CD4-positive, alpha-beta T cell treated with Interleukin-17A for 1 hour (primary cell): ENCODE measurements around the gene LBHD2.

Experiments
- DNase-seq: peaks from one replicate; pipeline ENCODE4 v3.0.0-alpha.2; 2020

LBHD2 gene

DNA sequence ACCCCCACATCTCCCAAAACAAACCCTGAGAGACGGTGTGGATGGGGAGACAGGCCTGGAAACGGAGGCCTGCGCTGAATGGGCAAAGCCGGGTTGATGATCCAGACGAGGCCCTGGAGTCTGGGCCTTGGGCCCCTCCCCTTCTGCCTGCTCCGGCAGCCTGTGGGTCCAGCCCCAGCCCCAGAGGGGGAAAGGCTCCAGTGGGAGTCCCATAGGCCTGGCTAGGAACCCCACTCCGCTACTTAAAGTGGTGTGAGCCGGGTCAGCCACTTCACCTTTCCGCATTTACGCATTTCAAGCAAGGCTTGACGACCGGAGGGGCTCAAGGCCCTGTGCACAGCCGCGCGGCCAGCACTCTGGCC, 38.6 kb downstream of the LBHD2 start:
- no peak for DNase-seq

DNA sequence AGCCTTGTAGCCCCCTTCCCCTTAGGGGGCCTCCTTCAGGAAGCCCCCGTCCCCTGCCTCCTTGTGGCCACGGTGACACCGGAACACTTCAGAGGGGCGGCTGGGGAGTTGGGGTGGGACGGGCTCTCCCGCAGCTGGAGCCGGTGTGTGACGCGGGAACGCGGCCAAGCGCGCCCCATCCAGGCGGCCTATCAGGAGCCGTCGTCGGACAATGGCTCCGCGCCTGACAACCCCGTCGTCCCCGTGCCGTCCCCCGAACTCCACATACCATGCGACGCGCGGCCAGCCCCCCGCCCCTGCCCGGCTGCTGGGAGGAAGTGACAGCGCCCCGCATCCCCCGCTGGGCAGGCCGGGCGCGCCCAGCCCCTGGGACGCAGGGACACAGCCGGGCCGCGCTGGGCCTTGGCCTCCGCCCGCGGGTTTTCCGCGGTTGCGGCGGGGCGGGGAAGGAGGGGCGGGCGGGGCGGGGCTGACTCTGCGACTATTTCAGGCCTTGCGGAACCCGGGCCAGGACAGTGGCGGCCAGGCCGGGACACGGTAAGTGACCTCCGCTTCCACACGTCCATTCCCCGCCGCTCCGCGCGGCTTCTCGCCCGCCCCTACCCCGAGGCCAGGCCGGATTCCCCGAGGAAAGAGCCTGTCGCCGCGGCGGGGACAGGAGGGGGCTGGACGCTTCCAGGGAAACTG, 39.1 kb downstream of the LBHD2 start, which contains the start of gene TNFAIP2:
TSS of gene TNFAIP2 (plus strand) at position 515 of the 687 bp plus-strand sequence. CDS start 2,997 bp downstream, outside the sequence.
- no peak for DNase-seq

DNA sequence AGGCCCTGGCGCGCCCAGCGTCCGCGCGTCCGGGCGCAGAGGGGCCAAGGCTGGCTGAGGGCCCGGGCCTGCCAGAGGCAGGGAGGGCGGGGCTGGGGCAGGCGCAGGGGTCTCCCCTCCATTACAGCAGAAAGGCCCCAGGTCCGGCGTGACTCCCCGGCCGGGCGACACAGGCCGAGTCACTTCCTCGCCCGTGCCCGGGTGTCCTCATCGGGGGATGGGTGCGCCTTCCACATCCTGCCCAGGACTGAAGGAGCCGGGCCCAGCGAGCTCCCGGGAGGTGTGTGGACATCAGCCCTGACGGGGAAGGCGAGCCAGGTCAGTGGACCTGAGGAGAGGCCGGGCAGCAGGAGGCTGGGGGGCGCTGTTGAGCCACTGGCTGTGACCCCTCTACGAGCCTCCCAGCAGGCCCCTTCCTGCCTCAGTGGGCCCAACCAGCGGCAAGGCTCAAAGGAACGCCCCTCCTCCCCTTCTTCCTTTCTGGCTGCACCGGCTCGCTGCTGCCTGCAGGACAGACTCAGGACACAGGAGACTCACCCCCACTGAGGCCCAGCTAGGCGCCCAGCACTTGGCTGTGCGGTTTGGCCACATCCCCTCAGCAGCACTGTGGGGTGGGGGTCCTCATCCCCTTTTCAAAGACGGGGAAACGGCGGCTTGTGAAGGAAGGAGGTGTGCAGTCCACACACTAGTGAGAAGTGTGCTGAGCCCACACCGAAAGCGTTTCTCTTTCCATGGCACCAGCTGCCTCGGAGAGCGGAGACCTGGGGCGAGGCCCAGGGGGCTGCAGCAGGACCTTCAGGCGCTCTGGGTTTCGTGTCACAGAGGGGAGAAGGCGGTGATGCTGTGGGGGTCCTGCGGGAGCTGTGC, 39.9 kb downstream of the LBHD2 start:
- DNase-seq, result no peak

DNA sequence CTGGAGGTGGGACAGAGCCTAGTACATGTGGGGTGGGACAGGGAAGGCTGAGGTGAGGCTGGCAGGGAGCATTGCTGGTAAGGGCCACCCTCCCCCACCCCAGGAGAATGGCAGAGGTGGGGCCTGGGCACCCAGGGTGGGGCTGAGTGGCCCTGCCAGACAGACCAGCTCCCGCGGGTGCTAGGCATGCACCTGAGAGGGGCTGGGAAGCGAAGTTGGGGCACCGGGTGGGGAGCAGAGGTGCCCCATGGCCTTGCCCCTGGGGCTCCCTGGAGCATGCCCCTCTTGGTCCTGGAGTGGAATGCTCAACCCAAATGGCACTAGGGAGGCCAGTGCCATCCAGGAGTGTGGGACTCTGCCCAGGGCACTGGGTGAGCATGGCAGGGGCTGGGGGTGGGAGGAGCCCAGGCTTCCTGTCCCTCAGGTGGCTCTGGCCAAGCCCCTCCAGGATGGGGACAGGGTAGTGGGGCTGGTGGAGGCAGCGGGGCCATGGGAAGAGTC, 40.5 kb downstream of the LBHD2 start:
- DNase-seq, result no peak

DNA sequence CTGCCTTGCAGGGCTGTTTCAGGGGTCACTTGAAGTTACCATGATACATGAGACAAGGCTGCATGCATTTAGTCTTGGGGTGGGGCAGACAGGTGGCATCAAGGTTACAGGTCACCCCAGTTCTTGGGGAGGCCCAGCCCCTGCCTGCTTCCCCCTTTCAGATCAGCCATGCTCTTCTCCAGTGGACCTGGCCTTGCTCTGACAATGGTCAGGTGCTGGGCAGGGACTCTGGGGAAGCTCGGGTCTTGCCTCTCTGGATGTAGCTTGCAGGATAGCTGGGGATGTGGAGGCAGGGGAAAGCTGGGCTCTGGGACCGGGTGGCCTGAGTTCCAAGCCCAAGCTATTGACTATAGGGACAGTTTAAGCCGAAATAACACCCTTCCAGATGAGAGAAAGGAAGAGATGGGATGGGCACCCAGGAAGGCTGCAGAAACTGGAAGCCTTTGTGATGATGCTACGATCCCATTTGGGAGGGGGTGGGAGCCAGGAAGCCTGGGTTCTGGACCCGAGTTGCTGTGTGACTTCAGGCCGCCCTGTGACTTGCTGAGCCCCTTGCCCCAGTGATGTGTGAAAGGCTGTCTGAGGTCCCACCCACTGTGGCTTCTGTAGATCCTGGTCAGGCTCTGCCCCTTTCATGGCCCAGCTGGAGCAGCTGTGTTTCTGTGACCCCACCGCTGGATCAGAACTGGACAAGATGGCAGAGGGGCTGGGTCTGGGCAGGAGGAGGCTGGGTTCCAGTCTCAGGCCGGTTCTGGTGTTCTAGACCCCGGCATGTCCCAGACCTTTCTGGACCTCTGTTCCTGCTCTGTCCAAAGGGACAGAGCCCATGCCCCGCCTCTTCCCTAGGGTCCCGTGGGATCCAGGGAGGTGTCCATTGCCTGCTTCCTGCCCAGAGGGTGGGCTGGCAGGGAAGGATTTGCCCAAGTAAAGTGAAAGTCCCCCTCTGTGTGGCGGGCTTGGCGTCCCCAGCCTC, 41.4 kb downstream of the LBHD2 start:
- no peak for DNase-seq

DNA sequence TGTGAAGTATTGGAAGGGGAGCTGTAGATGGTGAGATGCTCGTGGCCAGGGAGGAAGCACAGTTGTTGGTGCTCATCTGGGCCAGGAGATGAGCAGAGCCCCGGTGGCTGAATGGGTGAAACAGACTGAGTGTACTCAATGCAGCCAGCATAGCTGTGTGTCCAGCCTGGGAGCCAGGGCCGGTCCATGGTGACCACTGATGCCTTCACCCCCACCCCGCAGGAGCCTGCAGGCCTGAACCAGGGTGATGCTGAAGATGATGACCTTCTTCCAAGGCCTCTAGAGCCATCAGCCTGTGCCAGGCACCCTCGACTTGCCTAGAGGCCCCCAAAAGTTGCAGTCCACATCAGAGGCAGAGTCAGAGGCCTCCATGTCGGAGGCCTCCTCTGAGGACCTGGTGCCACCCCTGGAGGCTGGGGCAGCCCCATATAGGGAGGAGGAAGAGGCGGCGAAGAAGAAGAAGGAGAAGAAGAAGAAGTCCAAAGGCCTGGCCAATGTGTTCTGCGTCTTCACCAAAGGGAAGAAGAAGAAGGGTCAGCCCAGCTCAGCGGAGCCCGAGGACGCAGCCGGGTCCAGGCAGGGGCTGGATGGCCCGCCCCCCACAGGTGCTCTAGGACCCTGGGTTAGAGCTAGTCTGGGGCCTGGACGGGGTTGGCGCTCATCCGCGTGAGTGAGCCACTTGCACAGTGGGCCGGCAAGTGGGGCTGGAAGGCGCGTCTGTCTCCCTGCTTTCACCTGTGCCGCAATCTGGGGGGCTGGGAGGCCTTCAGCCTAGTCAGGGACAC, 42.3 kb downstream of the LBHD2 start:
- no peak for DNase-seq

DNA sequence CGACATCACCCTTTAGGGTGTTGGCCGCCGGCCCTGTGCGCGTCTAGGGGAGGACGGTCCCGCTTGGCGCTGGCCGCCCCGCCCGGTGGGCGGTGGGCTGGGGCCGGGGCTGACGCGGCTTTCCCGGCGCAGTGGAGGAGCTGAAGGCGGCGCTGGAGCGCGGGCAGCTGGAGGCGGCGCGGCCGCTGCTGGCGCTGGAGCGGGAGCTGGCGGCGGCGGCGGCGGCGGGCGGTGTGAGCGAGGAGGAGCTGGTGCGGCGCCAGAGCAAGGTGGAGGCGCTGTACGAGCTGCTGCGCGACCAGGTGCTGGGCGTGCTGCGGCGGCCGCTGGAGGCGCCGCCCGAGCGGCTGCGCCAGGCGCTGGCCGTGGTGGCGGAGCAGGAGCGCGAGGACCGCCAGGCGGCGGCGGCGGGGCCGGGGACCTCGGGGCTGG, 42.9 kb downstream of the LBHD2 start:
- DNase-seq, result no peak

DNA sequence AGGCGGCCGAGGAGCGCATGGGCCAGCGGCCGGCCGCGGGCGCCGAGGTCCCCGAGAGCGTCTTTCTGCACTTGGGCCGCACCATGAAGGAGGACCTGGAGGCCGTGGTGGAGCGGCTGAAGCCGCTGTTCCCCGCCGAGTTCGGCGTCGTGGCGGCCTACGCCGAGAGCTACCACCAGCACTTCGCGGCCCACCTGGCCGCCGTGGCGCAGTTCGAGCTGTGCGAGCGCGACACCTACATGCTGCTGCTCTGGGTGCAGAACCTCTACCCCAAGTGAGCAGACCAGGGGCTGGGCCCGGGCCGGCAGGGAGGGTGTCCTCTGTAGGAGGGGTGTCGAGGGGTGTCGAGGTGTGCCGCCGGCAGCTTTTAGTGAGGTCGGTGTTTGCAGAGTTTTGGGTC, 43.3 kb downstream of the LBHD2 start:
- no peak for DNase-seq

DNA sequence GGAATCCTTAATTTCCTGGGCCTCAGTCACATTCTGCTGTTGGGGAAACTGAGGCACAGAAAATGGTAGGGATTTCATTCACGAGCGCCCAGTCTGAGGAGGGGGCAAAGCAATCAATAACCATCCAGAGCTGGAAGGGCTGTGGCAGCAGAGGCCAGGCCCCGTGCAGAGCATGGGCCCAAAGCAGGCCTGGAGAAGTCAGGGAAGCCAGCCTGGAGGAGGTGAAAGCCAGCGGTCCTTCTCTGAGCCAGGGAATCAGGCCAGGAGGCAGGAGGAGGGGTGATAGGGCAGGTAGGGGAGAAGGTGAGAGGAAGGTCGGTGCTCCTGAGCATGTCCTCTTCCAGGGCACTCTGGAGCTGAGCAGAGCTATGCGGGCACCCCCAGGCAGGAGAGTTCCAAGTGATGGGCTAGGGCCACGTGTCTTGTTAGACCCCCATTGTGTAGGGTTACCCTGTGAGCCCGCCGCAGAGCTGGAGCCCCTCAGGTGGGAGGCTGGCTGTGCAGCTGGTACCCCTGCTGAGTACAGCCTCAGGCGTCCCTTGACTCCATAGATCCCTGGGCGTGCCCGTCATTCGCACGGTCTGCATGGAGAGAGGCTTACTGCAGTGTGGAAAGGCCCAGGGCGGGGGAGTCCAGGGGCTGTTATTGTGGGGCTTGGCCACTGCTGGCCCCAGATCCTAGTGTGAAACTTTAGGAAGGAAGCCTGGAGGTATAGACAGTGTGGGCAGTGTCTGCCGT, 44.0 kb downstream of the LBHD2 start:
- DNase-seq, result no peak

DNA sequence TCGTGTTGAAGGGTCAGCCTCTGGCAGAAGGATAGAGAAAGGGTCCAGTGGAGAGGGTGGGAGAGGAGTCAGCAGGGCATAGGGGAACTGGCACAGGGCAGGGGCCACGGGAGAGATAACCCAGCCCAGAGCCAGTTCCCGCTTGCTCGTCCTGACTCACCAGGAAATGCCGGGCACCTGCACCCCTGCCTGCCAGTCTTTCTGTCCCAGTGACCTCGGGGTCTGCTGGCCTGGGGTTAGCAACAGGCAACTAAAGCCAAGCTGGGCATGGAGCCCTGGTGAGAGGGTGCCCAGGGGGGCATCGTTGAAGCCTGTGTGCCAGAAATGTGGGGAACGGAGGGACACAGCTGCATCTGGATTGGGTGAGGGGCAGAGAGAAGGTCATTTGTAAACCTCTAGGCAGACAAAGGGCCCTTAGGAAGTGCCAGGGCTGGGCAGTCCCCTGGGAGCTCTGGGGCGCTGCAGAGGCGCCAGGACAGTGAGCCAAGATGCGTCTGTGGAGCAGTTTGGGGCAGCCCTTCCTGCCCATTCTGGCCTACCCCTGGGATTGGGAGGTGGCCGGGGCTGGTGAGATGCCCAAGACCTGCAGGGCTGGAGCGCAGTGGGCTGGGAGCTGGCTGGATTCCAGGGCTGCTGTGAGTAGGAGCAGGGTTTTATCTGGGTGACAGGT, 44.8 kb downstream of the LBHD2 start:
- DNase-seq, result no peak

DNA sequence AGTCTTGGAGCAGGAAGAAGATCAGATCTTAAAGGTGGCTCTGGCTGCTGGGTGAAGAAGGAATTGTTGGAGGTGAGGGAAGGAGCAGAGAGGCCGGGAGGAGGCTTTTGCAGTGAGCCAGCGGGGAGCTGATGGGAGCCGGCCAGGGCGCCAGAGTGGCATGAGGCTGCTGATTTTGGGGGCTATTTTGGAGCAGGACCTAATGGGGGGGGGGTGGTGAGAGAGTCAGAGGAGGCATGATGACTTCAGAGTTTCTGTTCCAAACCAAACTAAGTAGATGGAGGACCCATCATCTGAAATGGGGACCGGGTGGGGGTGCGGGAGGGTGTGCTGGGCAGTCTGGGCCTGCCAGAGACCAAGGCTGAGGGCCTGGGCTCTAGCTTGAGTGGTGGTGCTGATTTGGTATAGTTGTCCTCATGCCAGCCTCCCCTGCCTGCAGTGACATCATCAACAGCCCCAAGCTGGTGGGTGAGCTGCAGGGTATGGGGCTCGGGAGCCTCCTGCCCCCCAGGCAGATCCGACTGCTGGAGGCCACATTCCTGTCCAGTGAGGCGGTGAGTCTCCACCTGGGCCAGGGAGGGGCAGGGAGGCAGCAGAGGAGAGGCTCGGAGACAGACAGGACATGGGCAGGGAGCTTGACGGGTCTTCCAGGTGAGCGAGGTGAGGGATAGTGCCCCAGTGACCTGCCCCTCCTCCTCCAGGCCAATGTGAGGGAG, 45.4 kb downstream of the LBHD2 start:
- no peak for DNase-seq

DNA sequence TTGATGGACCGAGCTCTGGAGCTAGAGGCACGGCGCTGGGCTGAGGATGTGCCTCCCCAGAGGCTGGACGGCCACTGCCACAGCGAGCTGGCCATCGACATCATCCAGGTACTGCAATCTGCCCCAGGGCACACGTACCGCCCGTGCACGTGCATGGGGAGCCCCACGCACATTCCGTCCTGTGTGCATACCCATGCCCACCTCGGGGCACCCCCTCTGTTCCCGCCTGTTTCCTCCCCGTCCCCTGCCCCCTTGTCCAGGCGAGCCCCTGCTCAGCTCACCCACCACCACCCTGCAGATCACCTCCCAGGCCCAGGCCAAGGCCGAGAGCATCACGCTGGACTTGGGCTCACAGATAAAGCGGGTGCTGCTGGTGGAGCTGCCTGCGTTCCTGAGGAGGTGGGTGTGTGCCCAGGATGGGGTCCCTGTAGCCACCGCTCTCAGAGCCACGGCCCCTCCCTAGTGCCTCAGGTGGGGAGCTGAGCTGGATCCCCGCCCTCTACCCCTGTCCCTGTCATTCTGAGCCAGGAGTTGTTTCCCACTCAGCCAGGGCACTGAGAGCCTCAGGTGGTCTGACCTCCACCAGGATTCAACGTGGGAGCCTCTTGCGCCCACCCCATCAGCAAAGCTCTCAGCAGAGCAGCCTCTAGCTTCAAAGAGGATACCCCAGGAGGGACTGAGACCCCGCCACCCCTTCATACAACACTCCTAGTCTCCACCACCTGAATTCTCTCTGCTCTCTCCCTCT, 46.2 kb downstream of the LBHD2 start:
- DNase-seq, result no peak

DNA sequence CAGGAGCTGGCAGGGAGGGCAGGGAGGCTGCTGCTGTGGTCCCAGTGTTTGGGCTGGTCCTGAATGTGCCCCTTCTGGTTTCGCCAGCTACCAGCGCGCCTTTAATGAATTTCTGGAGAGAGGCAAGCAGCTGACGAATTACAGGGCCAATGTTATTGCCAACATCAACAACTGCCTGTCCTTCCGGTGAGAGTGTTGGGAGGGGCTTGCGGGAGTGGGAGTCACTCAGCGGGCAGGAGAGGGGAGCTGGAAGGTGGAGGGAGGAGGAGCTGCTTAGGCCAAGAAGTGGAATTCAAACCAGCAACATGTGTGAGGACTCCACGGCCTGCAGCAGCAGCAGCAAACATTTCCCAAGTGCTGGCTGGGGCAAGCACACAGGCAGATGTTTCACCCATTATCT, 47.0 kb downstream of the LBHD2 start:
- DNase-seq, result no peak

DNA sequence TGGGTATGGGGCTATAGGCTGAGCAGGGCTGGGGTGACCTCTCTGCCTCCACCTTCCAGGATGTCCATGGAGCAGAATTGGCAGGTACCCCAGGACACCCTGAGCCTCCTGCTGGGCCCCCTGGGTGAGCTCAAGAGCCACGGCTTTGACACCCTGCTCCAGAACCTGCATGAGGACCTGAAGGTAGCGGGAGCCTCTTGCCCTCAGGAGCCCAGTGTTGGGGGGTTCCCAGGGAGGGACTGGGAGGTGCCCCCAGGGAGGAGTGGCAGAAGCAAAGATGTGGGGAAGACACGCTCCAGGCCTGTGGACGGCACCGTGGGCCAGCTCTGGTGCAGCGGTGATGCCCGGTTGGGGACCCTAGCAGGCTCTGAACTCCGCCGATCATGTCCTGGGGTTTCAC, 47.6 kb downstream of the LBHD2 start:
- no peak for DNase-seq

DNA sequence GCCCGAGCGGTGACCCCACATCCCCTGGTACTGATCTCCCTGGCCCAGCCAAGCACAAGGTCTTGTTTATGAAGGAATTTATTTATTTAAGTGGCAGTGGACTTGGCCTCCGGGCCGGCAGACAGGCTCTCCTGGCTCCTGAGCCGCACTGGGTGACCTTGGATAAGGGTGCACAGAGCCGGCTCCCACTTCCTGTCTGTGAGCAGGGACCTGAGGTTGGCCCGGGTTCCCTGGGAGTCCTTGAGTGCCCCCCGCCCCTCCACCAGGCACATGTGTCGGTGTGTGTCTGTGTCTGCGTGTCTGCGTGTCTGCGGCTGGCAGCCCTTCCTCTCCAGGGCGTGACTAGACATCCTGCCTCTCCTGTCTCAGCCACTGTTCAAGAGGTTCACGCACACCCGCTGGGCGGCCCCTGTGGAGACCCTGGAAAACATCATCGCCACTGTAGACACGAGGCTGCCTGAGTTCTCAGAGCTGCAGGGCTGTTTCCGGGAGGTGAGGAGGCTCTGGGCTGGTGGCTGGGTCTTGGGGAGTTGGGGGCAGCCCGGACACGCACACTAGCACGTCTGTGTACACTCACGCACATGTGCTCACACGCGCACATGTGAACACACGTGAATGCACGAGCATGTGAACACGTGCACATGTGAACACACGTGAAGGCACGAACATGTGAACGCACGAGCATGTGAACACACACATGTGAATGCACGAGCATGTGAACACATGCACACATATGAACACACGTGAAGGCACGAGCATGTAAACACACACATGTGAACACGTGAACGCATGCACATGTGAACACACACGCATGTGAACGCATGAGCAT, 48.6 kb downstream of the LBHD2 start:
- DNase-seq, result no peak

DNA sequence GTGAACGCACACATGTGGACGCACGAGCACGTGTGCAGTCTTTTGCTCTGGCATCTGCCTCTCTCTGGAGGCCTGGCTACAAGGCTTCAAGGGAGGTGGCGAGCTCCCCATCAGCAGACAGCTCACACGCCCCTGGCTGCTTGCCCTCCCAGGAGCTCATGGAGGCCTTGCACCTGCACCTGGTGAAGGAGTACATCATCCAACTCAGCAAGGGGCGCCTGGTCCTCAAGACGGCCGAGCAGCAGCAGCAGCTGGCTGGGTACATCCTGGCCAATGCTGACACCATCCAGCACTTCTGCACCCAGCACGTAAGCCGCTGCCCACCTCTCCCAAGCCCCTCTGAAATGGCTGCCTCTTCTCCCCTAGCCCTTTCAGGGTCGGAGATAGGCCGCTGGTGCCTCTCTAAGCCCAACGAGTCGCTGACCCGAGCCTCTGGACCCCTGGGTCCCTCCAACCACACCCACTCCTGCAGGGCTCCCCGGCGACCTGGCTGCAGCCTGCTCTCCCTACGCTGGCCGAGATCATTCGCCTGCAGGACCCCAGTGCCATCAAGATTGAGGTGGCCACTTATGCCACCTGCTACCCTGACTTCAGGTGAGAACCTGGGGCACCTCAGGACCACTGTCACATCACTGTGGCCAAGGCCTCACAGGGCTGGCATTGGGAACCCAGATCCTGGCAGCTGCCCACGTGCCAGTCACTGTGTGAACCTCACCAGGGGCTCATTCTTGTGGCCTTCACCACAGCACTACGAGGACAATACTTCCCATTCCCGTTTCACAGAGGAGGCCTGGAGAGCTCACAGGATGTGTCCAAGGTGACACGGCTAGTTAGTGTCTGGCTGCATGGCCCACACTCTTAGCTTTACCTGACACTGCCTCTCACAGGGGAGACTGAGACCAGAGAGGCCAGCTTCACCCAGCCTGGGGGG, 49.5 kb downstream of the LBHD2 start:
- no peak for DNase-seq

DNA sequence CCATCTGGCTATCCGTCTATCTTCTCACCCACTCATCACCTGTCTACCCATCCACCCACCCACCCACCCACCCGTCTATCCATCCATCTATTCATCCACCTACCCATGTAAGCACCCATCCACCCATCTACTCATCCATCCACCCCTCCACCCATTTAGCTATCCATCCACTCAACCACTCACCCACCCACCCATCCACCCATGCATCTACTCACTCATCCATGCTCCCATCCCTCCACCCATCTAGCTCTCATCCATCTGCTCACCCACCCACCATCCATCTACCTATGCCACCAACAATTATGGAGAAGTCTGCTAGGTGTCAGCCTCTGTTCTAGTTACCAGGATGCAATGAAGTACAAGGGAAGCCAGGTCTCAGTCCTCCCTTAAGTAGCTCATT, 50.4 kb downstream of the LBHD2 start:
- DNase-seq, result no peak
